Stimulated activated CD8-positive, alpha-beta memory T cell treated with anti-CD3 and anti-CD28 coated beads, Interleukin-7, amount 100 ng/mL, for 4 hours (primary cell): ENCODE measurements around the gene PTPRO.
A peak's percentile ranks its signal among the peaks of the same experiment; 100 is the strongest.

ENCODE experiments used
- DNase-seq, 2 donors: peaks; one replicate each; pipeline ENCODE4 v3.0.0-alpha.2; 2020; ENCODE audit warnings: low read depth in 2 of 2

PTPRO gene

DNA sequence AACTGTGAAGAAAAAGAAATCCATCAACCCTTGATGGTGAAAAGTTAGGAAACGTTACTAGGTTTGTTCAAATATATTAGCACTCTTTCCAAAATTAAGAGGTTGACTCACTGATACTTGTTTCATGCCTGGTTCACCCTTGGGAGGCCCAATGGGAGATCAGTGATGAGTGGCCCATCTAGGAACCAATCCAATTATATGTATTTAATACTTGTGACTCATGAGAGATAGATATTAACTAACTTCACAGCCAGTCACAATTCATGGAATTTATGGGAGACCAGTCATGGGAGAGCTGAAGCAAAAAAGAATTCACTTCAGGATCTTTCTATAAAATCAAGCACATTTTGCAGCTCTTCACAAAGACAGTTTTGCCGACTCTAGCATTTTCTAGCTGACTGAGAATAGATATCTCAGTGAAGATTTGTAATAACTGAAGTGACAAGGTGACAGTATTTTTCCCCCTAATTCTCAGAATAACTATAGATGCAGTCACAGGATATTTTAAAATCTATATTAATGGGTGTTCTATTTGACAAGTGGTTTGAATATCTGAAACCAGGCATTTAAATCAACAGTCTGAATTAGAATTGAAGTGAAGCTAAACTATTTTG is 236.7 kb downstream of the PTPRO start:
- no peak for DNase-seq

DNA sequence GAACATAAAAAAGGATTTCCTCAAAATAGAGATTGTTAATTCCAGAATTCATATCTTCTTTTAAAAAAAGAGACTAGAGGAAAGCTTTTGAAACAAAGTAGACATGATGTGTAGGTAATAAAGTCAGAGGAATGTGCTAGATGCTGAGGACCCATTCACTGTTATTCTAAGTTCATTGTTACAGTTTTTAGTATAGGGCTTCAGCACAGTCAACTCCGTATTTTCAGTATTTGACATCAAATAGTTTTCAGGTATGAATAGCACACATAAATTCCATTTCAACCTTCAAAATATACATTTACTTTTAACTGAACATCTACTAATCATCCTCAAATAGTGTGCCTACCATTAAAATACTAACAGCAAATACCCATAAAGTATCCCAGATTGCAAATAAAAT is 239.1 kb downstream of the PTPRO start:
- DNase-seq = no peak

DNA sequence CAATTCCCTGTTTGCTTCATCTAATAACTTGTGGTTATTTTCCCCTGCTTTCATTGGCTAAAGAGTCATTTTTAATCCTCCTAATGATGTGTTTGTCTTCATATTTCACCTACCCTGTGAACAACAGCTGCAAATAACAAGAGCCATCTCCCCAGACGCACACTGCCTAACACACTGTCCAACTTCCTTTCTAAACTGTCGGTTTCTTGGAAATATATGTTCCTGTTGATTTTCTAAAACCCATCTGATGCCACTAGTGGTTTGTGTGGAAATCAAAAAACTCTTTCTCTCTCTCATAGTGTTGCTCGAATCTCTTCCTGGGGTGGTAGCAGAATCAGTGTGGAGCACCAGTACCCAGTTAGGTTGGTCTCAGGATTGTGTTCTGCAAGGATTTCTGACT is 240.0 kb downstream of the PTPRO start:
- no peak for DNase-seq

DNA sequence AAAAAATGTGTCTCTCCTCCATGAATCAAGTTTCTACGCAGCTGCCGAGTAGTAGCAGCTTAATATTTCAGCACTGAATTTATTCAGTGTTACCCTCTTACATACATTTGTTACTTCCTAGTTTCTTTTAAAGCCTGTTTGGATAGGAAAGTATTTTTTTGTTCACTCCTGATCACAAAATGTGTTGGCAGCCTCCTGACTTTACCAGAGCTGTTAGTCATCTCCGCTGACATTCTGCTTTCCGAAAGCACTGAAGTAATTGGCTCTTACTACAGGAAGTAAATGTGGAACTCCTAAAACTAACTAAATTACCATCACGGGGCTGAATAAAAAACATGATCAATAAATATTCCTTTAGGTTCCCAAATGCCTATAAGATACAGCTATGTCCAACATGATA is 241.4 kb downstream of the PTPRO start:
- no peak for DNase-seq

DNA sequence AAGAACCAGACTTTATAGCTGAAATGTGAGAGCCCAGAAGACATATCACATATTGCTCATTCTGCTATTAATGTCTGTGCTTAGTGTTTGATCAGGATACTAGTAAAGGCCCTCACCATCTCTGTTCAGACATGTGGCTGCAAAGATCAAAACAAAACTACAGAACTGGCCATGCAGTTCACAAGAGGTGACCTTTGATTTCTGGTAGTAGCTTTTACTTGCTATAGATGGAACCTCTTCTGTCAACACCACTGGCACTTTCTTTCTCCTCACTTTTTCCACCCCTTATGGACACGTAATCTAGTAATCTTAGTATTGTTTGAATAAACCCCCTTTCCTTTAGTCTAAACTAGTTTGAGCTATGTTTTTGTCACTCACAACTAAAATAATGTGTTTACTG is 252.0 kb downstream of the PTPRO start:
- DNase-seq = no peak

DNA sequence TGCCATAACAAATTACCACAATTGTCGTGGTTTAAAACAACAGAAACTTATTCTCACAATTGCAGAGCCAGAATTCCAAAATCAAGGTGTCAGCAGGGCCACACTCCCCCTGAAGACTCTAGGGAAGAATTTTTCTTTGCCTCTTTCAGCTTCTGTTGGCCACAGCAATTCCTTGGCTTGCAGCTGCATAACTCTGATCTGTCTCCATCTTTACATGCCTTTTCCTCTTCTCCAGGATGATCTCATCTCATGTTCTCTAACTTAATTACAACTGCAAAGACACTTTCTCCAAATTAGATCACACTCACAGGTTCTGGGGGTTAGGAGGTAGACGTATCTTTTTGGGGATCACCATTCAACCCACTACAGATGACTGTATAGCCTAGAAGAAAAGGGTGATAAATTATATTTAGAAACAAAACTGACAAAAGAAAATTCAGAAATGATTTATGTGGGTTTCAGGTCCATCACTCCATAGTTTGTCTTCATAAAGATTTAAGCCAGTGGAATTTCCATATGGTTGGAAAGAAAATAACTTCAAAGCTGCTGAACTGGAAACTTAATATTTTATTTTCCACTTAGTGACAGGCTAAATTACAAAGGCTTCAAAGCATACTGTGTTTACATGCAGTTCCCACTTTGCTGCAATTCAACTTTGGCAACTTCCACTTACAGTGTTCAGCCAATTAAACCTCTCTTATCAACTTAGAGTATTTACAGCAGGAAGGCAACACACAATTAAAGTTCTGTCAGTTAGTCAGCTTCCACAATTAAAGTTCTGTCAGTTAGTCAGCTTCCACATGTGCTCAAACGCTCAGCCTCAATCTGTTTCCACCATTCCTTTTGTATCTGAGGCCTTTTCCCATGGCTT is 253.6 kb downstream of the PTPRO start:
- no peak for DNase-seq

DNA sequence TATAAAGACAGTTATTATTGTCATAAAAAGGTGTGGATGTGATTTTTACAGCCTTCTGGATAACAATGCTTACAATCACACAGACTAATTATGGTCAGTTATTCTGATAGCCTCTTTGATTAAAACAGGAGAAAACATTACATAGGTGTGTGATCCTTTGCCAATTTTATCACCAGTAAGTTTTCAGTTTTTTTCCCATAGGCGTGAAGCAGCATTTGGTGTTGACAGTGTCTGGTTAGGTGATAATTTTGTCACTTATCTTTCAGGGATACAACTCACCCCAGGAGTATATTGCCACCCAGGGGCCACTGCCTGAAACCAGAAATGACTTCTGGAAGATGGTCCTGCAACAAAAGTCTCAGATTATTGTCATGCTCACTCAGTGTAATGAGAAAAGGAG is 258.1 kb downstream of the PTPRO start:
- DNase-seq = no peak

DNA sequence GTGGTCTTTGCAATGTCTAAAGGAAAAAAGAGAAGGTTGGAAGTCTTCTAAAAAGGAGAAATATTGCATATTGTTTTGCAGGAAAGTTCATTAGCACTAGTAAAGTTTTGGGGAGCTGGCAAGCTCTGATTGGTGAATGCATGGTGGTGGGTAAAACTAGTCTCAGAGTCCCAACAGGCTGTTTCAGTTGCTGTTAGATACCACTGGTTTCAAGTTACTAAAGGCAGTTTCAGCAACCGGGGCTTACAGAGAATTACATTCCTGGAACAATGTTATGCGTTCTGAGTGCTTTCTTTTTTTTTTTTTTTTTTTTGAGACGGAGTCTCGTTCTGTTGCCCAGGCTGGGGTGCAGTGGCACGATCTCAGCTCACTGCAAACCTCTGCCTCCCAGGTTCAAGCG is 258.7 kb downstream of the PTPRO start:
- no peak for DNase-seq

DNA sequence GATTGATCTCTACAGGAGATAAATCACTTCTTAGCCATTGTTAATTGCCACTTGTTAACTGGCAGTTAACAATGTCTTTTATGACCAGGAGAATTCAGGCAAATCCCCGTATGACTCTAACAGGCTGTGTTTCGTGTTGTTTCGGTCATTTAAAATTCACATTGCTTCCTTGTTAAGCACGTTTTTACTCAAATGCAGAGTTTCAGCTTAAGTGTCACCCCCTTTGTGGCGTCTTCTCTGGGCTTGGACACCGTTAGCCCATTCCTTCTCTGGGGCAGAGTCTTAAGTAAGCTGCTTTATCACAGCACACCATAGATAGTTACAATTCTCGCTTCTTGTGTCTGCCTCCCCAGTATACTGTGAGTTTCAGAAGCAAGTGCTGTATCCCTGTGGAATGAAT is 261.5 kb downstream of the PTPRO start:
- no peak for DNase-seq

DNA sequence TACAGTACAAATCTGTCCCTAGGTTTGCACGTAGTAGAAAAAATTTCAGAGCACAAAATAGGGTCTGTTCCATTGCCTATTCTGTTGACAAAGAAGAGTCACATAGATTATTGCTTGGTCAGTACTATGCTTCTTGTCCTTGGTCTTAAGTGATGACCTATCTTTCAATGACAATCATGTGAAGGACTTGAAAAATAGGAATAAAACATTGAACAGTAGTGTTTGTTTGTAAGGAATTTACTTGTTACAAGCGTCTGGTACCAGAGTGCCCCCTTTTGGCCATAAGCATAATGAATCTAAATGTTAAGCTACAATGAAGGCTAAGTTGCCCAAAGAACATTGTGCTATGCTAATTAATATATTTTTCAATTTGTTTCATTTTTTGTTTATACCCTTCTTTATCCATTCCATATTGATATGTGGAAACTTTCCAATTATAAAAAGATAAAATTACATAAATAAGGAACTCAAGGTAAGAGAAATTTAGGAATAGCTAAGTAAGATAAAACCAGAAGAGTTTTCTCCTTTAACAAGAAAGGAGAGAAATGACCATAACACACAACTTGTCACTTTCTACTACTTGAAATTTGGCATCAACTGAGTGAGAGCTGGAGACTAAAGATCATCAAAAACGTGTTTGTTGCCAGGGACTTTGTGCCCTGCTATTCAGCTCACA is 262.2 kb downstream of the PTPRO start:
- DNase-seq = no peak

DNA sequence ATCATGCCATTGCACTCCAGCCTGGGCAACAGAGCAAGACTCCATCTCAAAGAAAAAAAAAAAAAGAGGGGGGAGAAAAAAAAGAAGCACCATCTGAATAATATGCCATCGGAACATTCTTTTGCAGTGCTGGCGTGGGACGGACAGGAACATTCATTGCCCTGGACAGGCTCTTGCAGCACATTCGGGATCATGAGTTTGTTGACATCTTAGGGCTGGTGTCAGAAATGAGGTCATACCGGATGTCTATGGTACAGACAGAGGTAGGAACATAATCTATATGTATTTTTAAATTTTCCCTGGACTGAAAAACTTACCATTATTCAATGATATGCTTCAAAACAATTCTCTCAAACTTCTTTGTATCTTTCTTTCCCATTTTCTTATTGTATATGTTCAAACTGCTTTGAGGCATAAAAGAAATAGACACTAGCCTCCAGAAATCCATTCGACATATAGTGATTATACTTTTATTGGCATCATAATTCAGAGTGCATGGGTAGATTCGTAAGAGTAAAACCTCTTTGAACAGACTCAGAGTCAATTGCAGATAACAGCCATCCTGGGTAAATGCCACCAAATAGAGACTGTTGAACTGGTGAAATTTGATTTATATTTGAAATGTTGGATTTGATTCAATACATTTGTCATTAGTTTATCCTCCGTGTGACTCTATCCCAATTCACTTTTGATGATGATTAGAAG is 267.2 kb downstream of the PTPRO start:
- DNase-seq = no peak

DNA sequence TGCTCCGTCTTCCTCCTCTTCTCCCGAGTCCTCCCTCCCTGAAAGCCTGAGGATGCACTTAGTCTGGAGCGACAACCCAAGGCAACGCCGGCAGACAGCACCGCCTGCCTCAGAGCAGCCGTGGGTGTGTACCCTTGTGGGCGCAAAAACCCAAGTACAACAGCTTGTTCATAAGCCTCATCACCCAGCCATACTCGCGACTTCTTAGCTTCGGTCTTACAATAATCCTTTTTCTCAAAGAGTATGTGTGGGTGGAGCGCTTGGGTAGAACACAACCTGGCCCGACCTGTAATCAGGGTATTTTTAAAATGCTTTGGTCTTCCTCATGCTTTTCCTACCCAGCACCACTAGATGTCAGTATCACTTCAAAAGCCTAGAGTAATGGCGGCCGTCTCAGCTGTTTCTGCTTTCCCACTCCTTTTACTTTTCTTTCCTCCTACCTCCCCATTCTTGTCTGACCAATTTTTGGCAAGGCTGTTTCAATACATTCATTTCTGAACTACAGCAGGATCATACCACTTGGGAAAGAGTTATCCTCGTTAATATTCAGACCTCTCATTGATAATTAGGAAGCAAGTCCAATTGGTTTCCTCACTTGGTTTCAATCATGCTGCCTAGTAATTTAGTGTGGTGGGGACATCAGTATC is 268.0 kb downstream of the PTPRO start:
- DNase-seq = peak; percentile 8 to 14

DNA sequence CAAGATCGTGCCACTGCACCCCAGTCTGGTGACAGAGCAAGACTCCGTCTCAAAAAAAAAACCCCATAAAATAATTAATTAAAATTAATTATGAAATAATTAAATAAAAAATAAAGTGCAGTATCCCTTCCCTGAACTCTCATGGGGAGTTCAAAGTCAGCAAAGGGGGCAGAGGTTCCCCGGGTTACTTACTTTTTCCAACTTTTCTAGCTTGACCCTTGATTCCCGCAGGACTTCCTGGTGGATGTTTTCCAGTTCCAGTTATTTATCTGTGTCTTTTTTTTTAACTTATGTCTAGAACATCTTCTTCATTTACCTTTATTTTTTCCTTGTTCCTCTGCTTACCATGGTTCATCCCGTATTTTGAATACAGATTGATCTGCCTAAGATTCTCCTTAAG is 269.5 kb downstream of the PTPRO start:
- no peak for DNase-seq

DNA sequence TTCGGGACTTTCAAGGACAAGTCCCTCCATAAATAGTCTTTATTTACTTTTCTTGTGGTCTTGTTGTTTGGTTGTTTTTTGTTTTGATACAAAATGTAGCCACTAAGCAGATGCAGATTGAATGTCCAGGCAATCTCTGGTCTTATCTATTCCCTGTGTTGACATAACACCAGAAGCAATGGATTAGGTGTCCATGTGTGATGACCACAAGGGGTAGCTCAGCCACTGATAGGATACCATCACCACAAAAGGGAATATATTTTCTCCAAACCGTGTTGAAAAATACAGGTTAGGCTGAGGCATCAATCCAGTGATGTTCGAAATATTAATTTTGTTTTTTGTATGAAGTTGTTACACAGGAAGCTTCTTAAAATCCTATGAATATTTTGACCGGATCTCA is 270.6 kb downstream of the PTPRO start:
- no peak for DNase-seq

DNA sequence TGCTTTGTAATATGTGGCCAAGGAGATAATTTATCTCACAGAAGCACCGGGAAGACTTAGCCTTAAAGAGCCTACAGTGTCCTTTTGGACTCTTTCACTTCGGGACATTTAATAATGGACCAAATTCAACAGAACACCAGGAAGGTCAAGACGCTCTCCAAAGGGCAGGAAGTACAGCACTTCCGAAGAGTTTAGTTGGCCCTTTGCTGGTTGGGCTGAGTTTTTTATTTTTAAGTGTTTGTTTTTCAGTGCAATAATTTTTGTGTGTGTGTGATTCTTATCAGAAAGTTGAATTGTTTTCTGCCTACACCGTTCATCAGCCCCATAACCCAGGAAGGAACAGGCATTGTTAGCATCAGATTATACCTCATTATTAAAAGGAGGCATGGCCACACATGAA is 273.9 kb downstream of the PTPRO start:
- DNase-seq = no peak

DNA sequence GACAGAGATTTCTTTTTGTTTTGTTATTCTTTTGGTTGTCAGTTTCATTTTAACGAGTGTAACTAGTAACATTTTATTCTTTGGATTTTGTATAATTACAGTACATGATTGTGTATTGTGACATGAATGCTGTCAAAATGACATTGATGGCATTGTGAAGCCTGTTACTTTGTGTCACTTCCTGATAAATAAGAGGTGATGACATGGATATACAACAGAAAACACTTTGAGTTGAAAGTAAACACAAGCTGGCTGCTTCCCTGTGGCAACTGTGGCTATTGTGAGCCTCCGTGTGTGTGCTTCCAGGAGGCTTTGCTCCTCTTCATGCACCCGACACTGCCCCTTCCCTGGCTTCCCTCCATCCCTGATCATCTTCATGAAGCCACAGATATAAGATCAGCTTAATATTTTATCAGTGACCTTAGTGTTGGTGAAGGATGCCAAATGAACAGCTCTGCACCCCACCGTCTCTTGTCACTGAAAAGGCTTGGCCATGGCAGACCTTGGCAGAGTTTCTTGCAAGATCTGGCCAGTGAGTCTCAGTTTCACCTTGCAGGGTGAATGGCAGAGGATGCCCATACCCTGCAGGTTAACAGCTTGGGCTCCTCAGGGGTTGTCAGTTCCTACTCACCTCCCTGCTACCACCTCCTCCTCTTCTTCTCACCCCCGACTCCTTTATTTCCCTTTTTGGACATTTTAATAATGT is 275.0 kb downstream of the PTPRO start:
- no peak for DNase-seq

DNA sequence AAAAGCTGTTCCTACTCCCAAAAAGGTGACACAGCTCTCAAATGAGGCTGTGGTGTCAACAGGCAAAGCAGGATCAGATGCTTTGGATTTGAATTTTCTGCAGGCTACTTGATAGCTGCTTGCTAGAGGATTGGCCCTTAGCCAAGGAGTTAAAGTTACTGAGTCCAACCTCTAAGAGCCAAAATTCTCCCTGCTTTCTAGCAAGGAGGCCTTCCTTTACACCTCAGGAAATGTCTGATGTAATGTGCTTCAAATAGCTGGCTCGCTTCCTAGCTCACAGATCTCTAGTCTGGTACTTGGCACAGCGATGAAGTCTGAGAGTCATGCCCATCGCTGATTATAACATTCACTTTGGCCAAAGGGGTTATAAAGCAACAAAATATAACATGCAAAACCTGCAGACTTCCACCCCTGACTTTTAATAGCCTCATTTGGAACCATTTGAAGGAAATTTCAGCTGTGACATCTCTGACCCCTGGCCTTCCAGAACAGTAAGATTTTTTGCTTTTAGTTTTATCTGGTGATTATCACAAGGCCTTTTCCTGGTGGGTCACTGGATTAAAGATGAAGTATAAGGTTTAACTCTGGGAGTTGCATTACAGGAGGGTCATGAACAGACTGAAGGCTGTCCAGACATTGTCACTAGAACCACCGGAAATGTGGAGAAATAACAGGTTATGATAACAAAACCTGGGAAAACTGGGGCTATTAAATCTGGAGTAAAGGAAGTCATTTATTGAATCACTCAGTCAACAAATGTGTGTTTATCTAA is 277.1 kb downstream of the PTPRO start:
- DNase-seq = no peak

DNA sequence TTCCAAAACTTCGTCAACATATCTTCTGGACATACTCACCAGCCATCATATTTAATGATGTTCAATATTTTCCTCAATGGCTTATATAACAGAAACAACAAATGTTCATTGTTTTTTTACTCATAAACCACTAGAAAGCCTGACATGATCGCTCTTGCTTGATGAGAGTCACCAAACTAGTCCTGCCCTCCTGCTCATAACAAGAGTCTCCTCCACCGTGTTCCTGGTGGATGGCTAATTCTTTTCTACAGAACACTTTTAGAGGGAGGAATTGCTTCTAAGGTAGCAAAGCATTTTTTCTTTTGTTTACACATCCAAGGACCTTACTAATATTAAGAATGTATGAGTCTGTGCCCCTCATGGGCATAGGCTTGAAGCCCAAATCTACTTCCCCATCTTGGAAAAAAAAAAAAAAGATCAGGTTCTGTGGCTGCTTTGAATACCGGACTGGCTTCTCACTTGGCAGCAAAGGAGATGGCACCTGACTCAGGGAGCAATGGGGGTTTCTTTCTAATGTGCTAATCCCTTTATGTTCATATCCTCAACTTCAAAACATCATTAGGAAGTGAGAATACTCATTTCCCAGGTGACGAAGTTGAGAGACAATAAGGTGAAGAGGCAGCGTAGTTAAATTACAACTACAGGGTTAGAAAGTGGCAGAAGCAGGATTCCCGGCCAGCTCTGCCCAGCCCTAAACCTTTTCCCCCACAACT is 278.1 kb downstream of the PTPRO start:
- DNase-seq = no peak

DNA sequence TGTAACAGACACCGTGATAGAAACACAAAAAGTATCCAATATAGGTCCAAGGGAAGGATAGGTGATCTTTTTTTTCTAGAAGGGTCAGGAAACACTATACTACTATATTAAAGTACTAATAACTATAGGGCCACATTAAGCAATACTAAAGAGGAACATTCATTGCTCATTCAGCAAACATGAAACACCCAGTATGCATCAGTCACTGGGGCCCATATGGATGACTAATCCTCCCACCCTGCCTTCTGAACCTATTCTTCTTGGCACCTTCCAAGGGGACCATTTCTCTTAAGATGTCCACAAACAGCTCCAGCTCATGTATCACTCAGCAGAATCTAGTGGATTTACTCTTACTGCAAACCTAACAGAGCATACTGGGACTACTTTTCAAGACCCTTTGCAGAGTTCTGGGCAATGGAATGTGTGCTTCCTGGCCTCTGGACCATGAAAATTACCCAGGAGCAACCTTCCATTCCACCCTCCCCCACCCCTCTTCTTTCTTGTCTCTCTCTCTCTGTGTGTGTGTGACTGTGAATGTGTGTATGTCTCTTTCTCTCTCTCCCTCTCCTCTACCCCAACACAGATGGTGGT is 279.0 kb downstream of the PTPRO start:
- DNase-seq = no peak
